HEK293 (cell line): ENCODE measurements around the gene MTPN.

ENCODE experiments used
- CTCF ChIA-PET: fragments of 350-600 bp; formaldehyde crosslinking; extraction: SDS; loops from one replicate; lab custom pipeline; 2021; ENCODE audit warnings: antibody characterized with exemption; lab: Yijun Ruan, JAX
- POLR2A ChIA-PET: fragments of 300-600 bp; formaldehyde crosslinking; extraction: SDS; loops from one replicate; lab custom pipeline; 2020; ENCODE audit warnings: antibody characterized with exemption, inconsistent platforms; lab: Yijun Ruan, JAX
- H3K27ac ChIP-seq: fragments of 200-500 bp; sonication (Bioruptor generic); 2 replicates; pipeline ENCODE4 v1.5.1; 2014; ENCODE audit warnings: low read depth, low read length, control low read depth, inconsistent platforms; ENCODE audit errors: extremely low read depth
- H3K36me3 ChIP-seq, 2 experiments: fragments of 200-500 bp in 1 of 2; sonication (Bioruptor generic) in 1 of 2; 1 replicate in 1 of 2; 2 replicates in 1 of 2; pipeline ENCODE4 v1.5.1; 2014 to 2017; ENCODE audit warnings: inconsistent platforms in 2 of 2, low read length in 2 of 2; ENCODE audit not compliant: control insufficient read depth in 2 of 2, insufficient read depth in 1 of 2
- H3K4me1 ChIP-seq: fragments of 200-500 bp; sonication (Bioruptor generic); 2 replicates; pipeline ENCODE4 v1.5.1; 2014; ENCODE audit warnings: mild to moderate bottlenecking, low read length, inconsistent platforms; ENCODE audit not compliant: control insufficient read depth, insufficient read depth
- H3K4me3 ChIP-seq: 2 replicates; pipeline ENCODE4 v1.5.1; 2011; ENCODE audit warnings: low read depth, mild to moderate bottlenecking, control low read depth, low read length, moderate library complexity
- H3K9me3 ChIP-seq: fragments of 200-500 bp; sonication (Bioruptor generic); 2 replicates; pipeline ENCODE4 v1.5.1; 2014; ENCODE audit warnings: low read depth, low read length, inconsistent platforms; ENCODE audit not compliant: control insufficient read depth, insufficient read depth
- MZF1 ChIP-seq: fragments of 450-650 bp; formaldehyde crosslinking; IDR thresholded peaks from 2 replicates; pipeline ENCODE4 v1.5.1; 2017; ENCODE audit warnings: missing biosample characterization, missing genetic modification characterization, borderline replicate concordance
- PBX3 ChIP-seq: sonication (generic); formaldehyde crosslinking; IDR thresholded peaks from 2 replicates; pipeline ENCODE4 v1.8.1; 2022; ENCODE audit warnings: mild to moderate bottlenecking, moderate library complexity, missing genetic modification reagents
- RBAK ChIP-seq: fragments of 450-650 bp; formaldehyde crosslinking; IDR thresholded peaks from 2 replicates; pipeline ENCODE4 v1.5.1; 2016; ENCODE audit warnings: missing biosample characterization, missing genetic modification characterization
- TCF7L2 ChIP-seq: IDR thresholded peaks from 2 replicates; pipeline ENCODE4 v1.6.1; 2011; ENCODE audit warnings: low read depth, mild to moderate bottlenecking, inconsistent platforms, low read length, moderate library complexity, borderline replicate concordance
- TRIM28 ChIP-seq: IDR thresholded peaks from 2 replicates; pipeline ENCODE4 v1.6.1; 2011; ENCODE audit warnings: low read length, control low read depth, borderline replicate concordance
- ZBTB6 ChIP-seq: fragments of 450-650 bp; formaldehyde crosslinking; IDR thresholded peaks from 2 replicates; pipeline ENCODE4 v1.5.1; 2017; ENCODE audit warnings: missing biosample characterization, missing genetic modification characterization
- ZFHX2 ChIP-seq: fragments of 450-650 bp; formaldehyde crosslinking; conservative IDR thresholded peaks from 2 replicates; pipeline ENCODE4 v1.5.1; 2016; ENCODE audit warnings: missing biosample characterization, missing genetic modification characterization
- ZNF324 ChIP-seq: fragments of 450-650 bp; formaldehyde crosslinking; IDR thresholded peaks from 2 replicates; pipeline ENCODE4 v1.5.1; 2016; ENCODE audit warnings: missing biosample characterization, missing genetic modification characterization
- ZNF37A ChIP-seq: fragments of 450-650 bp; IDR thresholded peaks from 2 replicates; pipeline ENCODE4 v1.5.1; 2018; ENCODE audit warnings: missing biosample characterization, missing genetic modification characterization
- ZNF513 ChIP-seq: fragments of 450-650 bp; IDR thresholded peaks from 2 replicates; pipeline ENCODE4 v1.5.1; 2018; ENCODE audit warnings: missing biosample characterization, missing genetic modification characterization
- ZNF571 ChIP-seq: fragments of 450-650 bp; formaldehyde crosslinking; IDR thresholded peaks from 2 replicates; pipeline ENCODE4 v1.5.0; 2017; ENCODE audit warnings: missing biosample characterization, missing genetic modification characterization
- ZNF626 ChIP-seq: fragments of 450-650 bp; sonication (Bioruptor Pico); formaldehyde crosslinking; IDR thresholded peaks from 2 replicates; pipeline ENCODE4 v1.5.1; 2018; ENCODE audit warnings: missing biosample characterization, missing genetic modification characterization, inconsistent platforms
- ZNF701 ChIP-seq: fragments of 450-650 bp; formaldehyde crosslinking; IDR thresholded peaks from 2 replicates; pipeline ENCODE4 v1.5.1; 2016; ENCODE audit warnings: missing biosample characterization, missing genetic modification characterization
- TF ChIP-seq, protein P1 (sequence below): fragments of 450-650 bp; formaldehyde crosslinking; IDR thresholded peaks from 2 replicates; pipeline ENCODE4 v1.5.1; 2016; ENCODE audit warnings: missing biosample characterization, missing genetic modification characterization
- TF ChIP-seq, protein P2 (sequence below): fragments of 450-650 bp; formaldehyde crosslinking; IDR thresholded peaks from 2 replicates; pipeline ENCODE4 v1.5.1; 2017; ENCODE audit warnings: missing biosample characterization, missing genetic modification characterization
- TF ChIP-seq, protein P3 (sequence below): fragments of 450-650 bp; formaldehyde crosslinking; IDR thresholded peaks from 2 replicates; pipeline ENCODE4 v1.5.1; 2016; ENCODE audit warnings: missing biosample characterization, missing genetic modification characterization
- TF ChIP-seq, protein P4 (sequence below): fragments of 450-650 bp; formaldehyde crosslinking; IDR thresholded peaks from 2 replicates; pipeline ENCODE4 v1.5.1; 2016; ENCODE audit warnings: missing biosample characterization, missing genetic modification characterization, low read depth

Gene MTPN

DNA sequence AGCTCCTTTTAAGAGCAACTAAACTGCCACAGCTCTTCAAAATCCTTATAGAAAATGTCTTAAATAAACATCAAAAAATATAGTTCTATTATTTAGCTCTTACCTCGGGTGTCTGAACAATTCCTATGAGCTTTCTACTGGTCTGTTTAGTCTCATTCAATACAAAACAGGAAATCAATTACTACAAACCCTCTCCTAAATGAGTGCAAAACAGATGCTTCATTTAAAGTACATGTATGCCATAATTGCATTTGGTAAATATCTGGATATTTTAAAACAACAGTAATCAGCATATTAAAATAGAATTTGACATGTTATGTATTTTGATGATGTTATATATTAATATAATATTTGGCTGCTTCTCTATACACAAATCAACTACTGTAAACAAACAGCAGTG lies 38.5 kb upstream of the MTPN start:
- no peak overlapping the region for H3K4me3 ChIP-seq
- H3K27ac ChIP-seq: no peak overlapping the region
- no peaks in the 10 kb centered on the region for H3K4me1 ChIP-seq
- ChIA-PET POLR2A (no interaction called here), CTCF (interaction anchor here (0.6 to 1.0 kb wide), 4 partner anchors 9 to 1181 kb away, joined by 3 to 4 read pairs (median 3); no protein-coding TSS in a partner anchor)
- H3K9me3 ChIP-seq: no peaks in the 10 kb centered on the region
- TF ChIP-seq, protein P1, sequence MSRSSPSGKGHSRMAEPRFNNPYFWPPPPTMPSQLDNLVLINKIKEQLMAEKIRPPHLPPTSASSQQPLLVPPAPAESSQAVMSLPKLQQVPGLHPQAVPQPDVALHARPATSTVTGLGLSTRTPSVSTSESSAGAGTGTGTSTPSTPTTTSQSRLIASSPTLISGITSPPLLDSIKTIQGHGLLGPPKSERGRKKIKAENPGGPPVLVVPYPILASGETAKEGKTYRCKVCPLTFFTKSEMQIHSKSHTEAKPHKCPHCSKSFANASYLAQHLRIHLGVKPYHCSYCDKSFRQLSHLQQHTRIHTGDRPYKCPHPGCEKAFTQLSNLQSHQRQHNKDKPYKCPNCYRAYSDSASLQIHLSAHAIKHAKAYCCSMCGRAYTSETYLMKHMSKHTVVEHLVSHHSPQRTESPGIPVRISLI (tag by site-specific recombination): no peak
- TF ChIP-seq ZNF513 (tag by site-specific recombination): no peak
- TF ChIP-seq, protein P2, sequence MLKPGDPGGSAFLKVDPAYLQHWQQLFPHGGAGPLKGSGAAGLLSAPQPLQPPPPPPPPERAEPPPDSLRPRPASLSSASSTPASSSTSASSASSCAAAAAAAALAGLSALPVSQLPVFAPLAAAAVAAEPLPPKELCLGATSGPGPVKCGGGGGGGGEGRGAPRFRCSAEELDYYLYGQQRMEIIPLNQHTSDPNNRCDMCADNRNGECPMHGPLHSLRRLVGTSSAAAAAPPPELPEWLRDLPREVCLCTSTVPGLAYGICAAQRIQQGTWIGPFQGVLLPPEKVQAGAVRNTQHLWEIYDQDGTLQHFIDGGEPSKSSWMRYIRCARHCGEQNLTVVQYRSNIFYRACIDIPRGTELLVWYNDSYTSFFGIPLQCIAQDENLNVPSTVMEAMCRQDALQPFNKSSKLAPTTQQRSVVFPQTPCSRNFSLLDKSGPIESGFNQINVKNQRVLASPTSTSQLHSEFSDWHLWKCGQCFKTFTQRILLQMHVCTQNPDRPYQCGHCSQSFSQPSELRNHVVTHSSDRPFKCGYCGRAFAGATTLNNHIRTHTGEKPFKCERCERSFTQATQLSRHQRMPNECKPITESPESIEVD (tag by site-specific recombination): no peak
- TF ChIP-seq TCF7L2: no peak
- TF ChIP-seq ZFHX2 (tag by site-specific recombination): no peak
- no peak for TF ChIP-seq RBAK (tag by site-specific recombination)
- no peak for TF ChIP-seq ZNF324 (tag by site-specific recombination)
- TF ChIP-seq ZBTB6 (tag by site-specific recombination): no peak
- TF ChIP-seq ZNF37A (tag by site-specific recombination): no peak
- TF ChIP-seq, protein P3, sequence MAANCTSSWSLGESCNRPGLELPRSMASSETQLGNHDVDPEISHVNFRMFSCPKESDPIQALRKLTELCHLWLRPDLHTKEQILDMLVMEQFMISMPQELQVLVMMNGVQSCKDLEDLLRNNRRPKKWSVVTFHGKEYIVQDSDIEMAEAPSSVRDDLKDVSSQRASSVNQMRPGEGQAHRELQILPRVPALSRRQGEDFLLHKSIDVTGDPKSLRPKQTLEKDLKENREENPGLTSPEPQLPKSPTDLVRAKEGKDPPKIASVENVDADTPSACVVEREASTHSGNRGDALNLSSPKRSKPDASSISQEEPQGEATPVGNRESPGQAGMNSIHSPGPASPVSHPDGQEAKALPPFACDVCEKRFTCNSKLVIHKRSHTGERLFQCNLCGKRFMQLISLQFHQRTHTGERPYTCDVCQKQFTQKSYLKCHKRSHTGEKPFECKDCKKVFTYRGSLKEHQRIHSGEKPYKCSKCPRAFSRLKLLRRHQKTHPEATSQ (tag by site-specific recombination): no peak
- no peak for TF ChIP-seq TRIM28
- TF ChIP-seq, protein P4, sequence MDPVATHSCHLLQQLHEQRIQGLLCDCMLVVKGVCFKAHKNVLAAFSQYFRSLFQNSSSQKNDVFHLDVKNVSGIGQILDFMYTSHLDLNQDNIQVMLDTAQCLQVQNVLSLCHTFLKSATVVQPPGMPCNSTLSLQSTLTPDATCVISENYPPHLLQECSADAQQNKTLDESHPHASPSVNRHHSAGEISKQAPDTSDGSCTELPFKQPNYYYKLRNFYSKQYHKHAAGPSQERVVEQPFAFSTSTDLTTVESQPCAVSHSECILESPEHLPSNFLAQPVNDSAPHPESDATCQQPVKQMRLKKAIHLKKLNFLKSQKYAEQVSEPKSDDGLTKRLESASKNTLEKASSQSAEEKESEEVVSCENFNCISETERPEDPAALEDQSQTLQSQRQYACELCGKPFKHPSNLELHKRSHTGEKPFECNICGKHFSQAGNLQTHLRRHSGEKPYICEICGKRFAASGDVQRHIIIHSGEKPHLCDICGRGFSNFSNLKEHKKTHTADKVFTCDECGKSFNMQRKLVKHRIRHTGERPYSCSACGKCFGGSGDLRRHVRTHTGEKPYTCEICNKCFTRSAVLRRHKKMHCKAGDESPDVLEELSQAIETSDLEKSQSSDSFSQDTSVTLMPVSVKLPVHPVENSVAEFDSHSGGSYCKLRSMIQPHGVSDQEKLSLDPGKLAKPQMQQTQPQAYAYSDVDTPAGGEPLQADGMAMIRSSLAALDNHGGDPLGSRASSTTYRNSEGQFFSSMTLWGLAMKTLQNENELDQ (tag by site-specific recombination): no peak
- no peak for TF ChIP-seq ZNF626 (tag by site-specific recombination)
- no peak for TF ChIP-seq ZNF571 (tag by site-specific recombination)
- TF ChIP-seq PBX3 (CRISPR knock-in tag): no peak
- TF ChIP-seq MZF1 (tag by site-specific recombination): no peak
- TF ChIP-seq ZNF701 (tag by site-specific recombination): no peak
- H3K36me3 ChIP-seq: no peaks in the 10 kb centered on the region
